ENCODE data around the gene BBS2.
"Not testable (repeated sequence)": the region's sequence is repeated elsewhere in the genome, so short reads cannot be mapped to it uniquely, and the experiment has no call there.

Gene BBS2

GRCh38 chr16:56518425-56518824 is 1.4 kb downstream of the BBS2 start:
- DNase-seq (ENCODE audit: low spot score): no peak

DNA sequence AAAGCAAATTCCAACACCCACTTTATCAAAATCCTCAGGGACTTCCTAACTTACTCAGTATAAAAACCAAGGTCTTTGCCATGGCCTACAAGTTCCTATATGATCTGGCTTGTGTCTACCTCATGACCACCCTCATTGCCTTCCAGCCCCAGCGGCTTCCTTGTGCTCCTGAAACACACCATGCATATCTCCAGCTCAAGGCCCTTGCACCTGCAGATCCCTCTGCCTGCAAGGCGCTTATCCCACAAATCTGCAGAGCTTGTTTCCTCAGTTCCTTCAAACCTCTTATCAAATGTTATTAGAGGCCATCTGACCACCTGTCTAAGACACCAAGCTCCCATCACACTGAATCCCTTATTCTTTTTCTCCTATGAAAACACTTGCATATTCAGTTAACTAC is 2.6 kb downstream of the BBS2 start:
- no peak for DNase-seq (ENCODE audit: low spot score)

DNA sequence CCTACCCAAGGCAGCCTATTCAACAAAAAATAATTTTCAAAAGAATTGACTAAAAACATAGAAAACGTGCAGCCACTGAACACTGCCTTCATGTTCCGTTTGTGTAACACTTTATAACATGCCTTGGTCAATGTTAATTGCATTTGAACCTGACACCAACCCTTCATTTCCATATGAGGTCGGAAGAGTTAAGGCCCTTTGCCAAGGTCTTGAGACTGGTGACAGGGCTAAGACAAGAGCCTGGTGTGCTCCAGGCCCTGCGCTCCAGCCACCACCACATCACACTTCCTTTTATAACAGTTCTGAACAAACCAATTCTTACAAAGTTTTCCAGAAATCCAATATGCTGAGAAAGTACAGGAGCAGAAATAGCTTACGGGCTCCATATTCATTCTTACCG is 4.2 kb downstream of the BBS2 start:
- DNase-seq (ENCODE audit: low spot score): no peak

- no peak for DNase-seq (ENCODE audit: low spot score)
These were observed 5.0 kb downstream of the BBS2 start for GRCh38 chr16:56514845-56515244.

GRCh38 chr16:56513972-56514371 is 5.9 kb downstream of the BBS2 start:
- DNase-seq (ENCODE audit: low spot score): peak; percentile 38

DNA sequence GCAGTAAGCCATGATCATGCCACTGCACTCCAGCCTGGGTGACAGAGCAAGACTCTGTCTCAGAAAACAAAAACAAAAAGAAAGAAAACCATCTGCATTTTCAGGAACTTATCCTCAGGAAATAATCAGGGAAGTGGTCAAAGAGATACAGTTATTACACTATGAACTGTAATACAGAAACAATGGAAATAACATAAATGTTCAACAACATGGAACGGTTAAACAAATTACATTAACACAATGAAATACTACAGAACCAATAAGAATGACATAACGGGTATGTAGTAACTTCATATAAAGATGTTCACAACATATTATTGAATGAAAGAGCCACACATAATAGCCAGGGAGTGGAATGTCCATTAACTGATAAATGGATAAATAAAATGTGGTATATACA is 6.7 kb downstream of the BBS2 start:
- DNase-seq (ENCODE audit: low spot score): no peak

- no peak for DNase-seq (ENCODE audit: low spot score)
These were observed 7.8 kb downstream of the BBS2 start for GRCh38 chr16:56512025-56512424.

DNA sequence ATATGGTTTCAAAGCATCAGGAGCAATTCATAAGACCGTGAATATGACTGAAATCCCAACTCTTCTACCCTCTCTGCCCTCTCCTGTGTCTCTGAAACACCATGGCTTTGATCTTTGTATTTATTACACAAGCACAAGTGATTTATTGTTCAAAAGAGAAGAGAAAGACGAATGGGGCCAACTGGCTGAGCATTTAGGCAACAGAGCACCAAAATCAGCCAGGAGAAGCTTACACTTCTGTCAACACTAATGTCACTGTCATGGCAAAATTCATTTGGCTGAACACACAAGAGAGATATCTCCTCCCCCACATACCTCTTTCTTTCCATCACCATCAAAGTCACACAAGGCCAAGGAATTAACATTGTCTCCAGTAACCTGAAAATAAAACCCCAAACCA is 9.3 kb downstream of the BBS2 start:
- no peak for DNase-seq (ENCODE audit: low spot score)

- no peak for DNase-seq (ENCODE audit: low spot score)
These were observed 12.9 kb downstream of the BBS2 start for GRCh38 chr16:56506941-56507340.

DNA sequence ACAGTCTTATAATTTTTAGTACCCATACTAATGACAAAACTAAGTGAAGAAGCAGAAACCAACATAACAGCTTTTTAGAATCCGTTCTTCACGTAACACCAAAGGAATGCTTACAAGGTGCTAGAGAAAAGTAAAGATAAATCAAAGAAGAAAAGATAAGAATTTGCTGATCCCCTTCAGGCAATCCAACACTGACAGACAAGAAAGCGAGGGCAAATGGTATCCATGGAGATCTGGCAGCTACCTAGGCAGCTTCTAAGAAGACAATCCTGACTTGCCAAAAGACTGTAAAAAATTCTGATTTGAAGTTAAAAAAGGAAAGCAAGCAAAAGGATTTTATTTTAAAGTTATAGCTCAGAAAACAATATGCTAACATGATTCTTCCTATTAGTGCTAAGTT is 14.6 kb downstream of the BBS2 start:
- DNase-seq (ENCODE audit: low spot score): no peak

DNA sequence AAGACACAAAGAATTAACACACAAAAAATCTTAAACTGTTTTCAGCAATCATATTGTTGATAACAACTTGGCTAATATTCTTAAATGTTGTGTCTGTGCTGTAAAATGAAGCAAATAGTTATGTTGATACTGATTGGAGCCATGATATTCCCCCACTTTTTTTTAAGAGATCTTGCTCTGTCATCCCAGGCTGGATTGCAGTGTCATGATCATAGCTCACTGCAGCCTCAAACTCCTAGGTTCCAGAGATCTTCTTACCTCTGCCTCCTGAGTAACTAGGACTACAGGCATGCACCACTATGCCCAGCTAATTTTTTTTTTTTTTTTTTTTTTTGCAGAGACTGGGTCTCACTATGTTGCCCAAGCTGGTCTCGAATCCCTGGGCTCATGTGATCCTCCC is 26.0 kb downstream of the BBS2 start:
- no peak for DNase-seq (ENCODE audit: low spot score)

DNA sequence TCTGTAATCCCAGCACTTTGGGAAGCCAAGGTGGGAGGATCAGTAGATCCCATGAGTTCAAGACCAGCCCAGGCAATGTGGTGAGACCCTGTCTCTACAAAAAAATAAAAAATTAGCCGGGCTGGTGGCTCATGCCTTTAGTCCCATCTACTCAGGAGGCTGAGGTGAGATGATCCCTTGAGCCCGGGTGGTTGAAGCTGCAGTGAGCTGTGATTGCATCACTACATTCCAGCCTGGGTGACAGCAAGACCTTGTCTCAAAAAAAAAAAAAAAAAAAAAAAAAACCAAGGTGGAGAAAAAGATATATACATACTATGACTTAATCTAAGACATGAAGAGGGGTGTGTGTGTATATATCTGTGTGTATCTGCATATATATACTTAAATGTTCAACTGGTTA is 26.7 kb downstream of the BBS2 start:
- DNase-seq (ENCODE audit: low spot score): no peak

GRCh38 chr16:56491657-56492261 is 28.1 kb downstream of the BBS2 start:
- DNase-seq (ENCODE audit: low spot score): no peak

GRCh38 chr16:56488868-56489267 is 31.0 kb downstream of the BBS2 start:
- DNase-seq (ENCODE audit: low spot score): not testable (repeated sequence)

DNA sequence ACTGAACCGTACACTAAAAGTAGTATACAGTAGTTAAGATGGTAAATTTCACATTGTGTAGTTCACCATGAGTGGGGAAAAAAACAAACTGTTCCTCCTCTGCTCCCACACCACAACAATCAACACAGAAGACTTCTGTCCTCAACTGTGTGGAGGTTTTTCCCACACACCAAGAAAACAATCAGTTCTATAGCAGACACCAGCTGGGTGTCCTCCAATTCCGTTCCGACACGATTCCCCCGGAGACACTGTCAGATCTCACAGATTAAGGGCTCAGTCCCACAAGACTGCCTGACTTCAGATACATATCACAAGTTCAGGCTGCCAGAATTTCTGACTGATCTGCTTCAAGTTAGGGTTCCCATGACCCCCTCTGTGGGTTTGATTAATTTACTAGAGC is 31.8 kb downstream of the BBS2 start:
- DNase-seq (ENCODE audit: low spot score): no peak

DNA sequence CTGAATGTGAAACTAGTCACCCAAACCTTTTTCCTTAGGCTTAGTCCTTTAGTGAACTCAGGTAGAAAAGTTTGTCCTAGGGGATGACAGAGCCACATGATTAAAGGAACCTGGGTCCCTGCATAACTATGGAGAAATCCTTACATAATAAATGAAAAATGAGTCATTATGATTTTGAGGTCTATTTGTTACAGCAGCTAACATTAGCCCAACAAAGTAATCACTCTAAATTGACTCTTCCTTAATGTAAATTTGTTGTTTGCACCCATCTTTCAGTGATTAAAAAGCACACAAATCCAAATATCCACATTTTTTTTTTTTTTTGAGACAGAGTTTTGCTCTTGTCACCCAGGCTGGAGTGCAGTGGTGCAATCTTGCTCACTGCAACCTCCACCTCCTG is 36.4 kb downstream of the BBS2 start:
- DNase-seq (ENCODE audit: low spot score): no peak

GRCh38 chr16:56482683-56483236 is 37.1 kb downstream of the BBS2 start:
- no peak for DNase-seq (ENCODE audit: low spot score)

- DNase-seq (ENCODE audit: low spot score): no peak
These were observed 38.2 kb downstream of the BBS2 start for GRCh38 chr16:56481468-56482122.

DNA sequence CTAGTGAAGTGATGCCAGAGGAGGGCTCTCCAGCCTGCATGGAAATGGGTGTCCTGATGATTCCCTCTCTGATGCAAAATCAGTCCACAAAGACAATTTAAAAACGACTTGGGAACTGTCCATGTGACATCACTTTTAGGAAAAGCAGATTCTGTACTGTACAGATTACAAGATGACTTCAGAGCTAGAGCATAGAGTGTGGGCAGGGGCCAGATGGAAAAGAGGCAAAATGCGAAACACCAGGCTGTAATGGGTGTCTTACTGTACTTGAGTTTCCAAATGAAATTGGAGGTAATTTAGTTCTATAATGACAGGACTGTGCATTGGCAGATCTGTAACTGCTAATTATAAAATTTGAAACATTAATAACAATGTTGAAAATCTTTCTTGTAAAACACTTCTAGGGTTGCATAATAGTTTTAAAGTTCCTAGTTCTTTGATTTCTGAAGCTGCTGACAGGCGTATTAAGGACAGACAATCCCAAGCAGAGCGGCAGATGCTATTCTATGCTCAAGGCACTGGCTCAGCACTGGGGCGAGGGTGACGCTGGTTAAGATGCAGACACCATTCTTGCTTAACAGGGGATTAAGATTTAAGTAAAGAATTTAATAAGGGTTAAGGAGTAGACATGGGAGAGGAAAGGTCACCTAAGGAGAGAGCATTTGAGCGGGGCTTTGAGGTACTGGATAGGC is 38.9 kb downstream of the BBS2 start:
- DNase-seq (ENCODE audit: low spot score): no peak

- no peak for DNase-seq (ENCODE audit: low spot score)
These were observed 40.4 kb downstream of the BBS2 start for GRCh38 chr16:56479469-56479868.

- no peak for DNase-seq (ENCODE audit: low spot score)
These were observed 41.4 kb downstream of the BBS2 start for GRCh38 chr16:56478281-56479049.

GRCh38 chr16:56477096-56477878 is 42.5 kb downstream of the BBS2 start:
- no peak for DNase-seq (ENCODE audit: low spot score)

All from germinal center (tissue), 1 donor.